Prostate gland (tissue), 2 donors: ENCODE measurements around the gene GRK4. TPM values are rescaled to one million over a fixed set of nuclear protein-coding genes. Genes with fewer than 3 reads are reported as not detected.
A peak's percentile ranks its signal among the peaks of the same experiment; 100 is the strongest.

Experiments
- DNase-seq: peaks from one replicate; pipeline ENCODE4 v3.0.0-alpha.2; 2019; ENCODE audit warnings: low spot score
- H3K27ac ChIP-seq, 2 donors: fragments of 200-600 bp; sonication (generic); 2 replicates each; pipeline ENCODE4 v1.5.1; 2017 to 2019
- H3K27me3 ChIP-seq: fragments of 200-600 bp; sonication (generic); replicated peaks from 2 replicates; pipeline ENCODE4 v1.5.1; 2019; ENCODE audit not compliant: insufficient read depth
- H3K36me3 ChIP-seq, 2 donors: fragments of 200-600 bp; sonication (generic); 1 replicate in 1 of 2; 2 replicates in 1 of 2; pipeline versions ENCODE4 v1.5.1 to v1.8.1; 2017 to 2019
- H3K4me1 ChIP-seq: fragments of 200-600 bp; sonication (generic); replicated peaks from 2 replicates; pipeline ENCODE4 v1.5.1; 2019
- H3K4me3 ChIP-seq, 2 donors: fragments of 200-600 bp; sonication (generic); 2 replicates each; pipeline ENCODE4 v1.5.1; 2017 to 2019
- H3K9me3 ChIP-seq: fragments of 200-600 bp; sonication (generic); 2 replicates; pipeline ENCODE4 v1.5.1; 2017
- POLR2A ChIP-seq: fragments of 450-650 bp; IDR thresholded peaks from one replicate; pipeline ENCODE4 v1.6.1; 2016; ENCODE audit warnings: antibody characterized with exemption, mild to moderate bottlenecking
- POLR2AphosphoS5 ChIP-seq: sonication (generic); formaldehyde crosslinking; IDR thresholded peaks from one replicate; pipeline ENCODE4 v1.6.1; 2017; ENCODE audit warnings: antibody characterized with exemption
- WGBS: methylation state at CpG from one replicate; pipeline ENCODE4 v1.1.5; 2018; 5-methylcytosine and 5-hydroxymethylcytosine counted together
- intact Hi-C: fragments of 100-400 bp; cut with DNase I; formaldehyde crosslinking; loops from one replicate; pipeline ENCODE4 v1.14.2; 2022
- total RNA-seq, 2 donors: library from RNA; depleted of rRNA; stranded (reverse); fragments of >200 nt; gene quantifications; one replicate each; pipeline ENCODE4 v1.1.0, GENCODE V29; 2016
- TF ChIP-seq, protein P1 (sequence below), 4 experiments: fragments of 200-600 bp in 2 of 4; fragments of 450-650 bp in 2 of 4; sonication (generic) in 2 of 4; IDR thresholded peaks; 1 replicate in 3 of 4; 2 replicates in 1 of 4; pipeline ENCODE4 v1.5.1; 2016 to 2019; ENCODE audit warnings: antibody characterized with exemption in 4 of 4, mild to moderate bottlenecking in 2 of 4, moderate library complexity in 2 of 4

Gene GRK4
- total RNA-seq, 2 donors from 2014 or later = 3.4 to 18.9 TPM

DNA sequence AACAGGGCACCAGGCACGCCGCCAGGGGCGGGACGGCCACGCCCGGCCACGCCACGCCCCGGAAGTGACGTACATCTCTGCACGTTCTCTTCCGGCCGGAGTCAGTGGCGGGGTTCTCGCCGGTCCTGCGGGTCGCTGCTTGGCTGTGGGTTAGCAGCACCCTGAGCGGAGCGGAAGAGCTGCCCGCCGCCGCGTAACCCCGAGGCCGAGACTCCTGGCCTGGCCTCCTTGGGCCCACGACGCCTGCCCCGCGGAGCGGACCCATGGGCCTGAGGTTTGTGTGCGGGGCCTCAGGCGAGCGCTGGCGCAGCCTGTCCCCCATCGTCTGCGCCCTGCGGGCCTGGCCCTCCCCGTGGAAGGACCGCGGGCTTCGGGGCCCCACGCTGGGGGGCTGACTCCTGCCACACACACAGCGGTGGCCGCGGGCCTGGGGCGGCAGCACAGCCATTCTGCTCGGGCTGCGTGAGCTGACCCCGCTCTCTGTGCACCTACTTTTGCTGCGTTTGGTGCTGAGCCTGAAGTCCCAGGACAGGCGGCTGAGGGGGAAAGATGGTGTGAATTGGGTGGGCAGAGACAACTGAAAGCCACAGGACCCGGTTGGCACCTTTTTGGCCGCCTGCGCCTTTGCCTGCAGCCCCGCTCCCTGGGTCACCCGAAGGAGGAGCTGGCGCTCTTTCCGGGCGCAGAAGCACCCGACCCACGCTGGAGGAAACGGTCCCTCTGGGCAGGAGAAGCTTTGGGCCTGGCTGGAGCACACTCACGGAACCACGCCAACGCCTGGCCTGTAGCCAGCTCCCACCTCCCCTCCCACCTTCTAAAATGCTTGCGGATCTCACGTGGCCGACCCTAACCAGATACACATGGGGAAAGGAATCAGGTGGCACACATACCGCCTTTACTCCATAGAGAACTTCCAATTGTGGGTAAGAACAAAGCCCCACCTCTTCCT lies 28.3 kb upstream of the GRK4 start:
- Histone ChIP-seq H3K27ac (peak overlapping the region; percentile 90 to 91), H3K4me3 (peak overlapping the region; percentile 95 to 99), H3K4me1 (peaks cover 28% of the 10 kb centered on the region), H3K27me3 (no peaks in the 10 kb centered on the region), H3K36me3 (peaks cover 0 to 12% of the 10 kb centered on the region in 2 donors), H3K9me3 (no peaks in the 10 kb centered on the region)
- TF ChIP-seq POLR2AphosphoS5 (peak; percentile 92), POLR2A (peak; percentile 99)
- TF ChIP-seq, protein P1, sequence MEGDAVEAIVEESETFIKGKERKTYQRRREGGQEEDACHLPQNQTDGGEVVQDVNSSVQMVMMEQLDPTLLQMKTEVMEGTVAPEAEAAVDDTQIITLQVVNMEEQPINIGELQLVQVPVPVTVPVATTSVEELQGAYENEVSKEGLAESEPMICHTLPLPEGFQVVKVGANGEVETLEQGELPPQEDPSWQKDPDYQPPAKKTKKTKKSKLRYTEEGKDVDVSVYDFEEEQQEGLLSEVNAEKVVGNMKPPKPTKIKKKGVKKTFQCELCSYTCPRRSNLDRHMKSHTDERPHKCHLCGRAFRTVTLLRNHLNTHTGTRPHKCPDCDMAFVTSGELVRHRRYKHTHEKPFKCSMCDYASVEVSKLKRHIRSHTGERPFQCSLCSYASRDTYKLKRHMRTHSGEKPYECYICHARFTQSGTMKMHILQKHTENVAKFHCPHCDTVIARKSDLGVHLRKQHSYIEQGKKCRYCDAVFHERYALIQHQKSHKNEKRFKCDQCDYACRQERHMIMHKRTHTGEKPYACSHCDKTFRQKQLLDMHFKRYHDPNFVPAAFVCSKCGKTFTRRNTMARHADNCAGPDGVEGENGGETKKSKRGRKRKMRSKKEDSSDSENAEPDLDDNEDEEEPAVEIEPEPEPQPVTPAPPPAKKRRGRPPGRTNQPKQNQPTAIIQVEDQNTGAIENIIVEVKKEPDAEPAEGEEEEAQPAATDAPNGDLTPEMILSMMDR (IDR thresholded peaks at IDR 0.05) = peak in 2 of 4 experiments; percentile 35 to 61
- under 1% methylated on average over 41 of the region's 70 CpGs for WGBS
- intact Hi-C loops = loop anchor here (5.0 to 10.0 kb wide), 3 partner anchors 93 to 670 kb away; partner anchors contain the start of genes ADD1 and MXD4
- DNase-seq = peak; percentile 94

DNA sequence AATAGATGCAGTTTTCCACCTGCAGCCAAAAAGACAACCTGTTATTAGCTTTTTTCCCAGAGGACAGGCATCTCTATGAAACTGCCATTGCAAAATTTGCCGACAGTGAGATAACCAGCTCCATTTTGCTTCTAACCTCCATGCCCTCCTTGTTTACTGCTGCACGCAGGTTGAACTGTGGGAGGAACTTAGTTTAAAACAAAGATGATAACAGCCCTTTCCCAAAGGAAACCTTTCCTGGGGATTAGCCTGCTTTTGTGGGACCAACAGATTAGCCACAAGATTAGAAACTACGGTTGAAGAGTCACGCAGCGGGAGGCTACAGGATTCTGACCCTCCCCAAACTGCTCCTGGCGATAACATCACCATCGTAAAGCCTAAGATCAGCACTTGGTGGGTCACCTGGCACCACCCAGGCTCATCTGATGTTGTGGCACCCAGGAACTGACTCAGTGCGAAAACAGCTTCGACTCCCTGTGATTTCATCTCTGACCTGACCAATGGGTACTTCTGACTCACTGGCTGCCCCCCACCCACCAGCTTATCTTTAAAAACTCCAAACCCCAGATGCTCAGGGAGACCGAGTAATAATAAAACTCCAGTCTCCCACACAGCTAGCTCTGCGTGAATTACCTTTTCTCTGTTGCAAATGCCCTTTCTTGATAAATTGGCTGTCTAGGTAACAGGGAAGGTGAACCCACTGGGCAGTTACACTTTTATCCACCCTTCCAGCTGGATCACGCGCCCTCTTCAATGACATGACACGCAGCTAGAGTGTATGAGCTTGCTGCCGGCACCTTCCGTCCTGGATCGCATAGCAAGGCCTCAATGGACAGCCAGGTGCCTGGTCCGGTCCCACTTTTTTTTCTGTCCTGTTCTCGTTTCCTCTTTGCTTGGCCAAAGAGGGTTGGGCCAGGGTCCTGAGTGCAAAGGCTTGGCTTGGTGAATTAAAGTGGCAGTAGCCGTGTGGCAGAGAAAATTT lies 27.3 kb upstream of the GRK4 start:
- peaks cover 3 to 12% of the 10 kb centered on the region in 2 donors for H3K36me3 ChIP-seq
- DNase-seq = no peak
- H3K9me3 ChIP-seq = no peaks in the 10 kb centered on the region
- H3K27me3 ChIP-seq = no peaks in the 10 kb centered on the region
- TF ChIP-seq POLR2A = no peak
- TF ChIP-seq POLR2AphosphoS5 = no peak
- TF ChIP-seq, protein P1 (IDR thresholded peaks at IDR 0.05) = no peak
- H3K27ac ChIP-seq = peak overlapping the region; percentile 90 to 91
- H3K4me1 ChIP-seq = peaks cover 19% of the 10 kb centered on the region
- intact Hi-C loops = loop anchor here (10.0 kb wide), 1 partner anchor 671 kb away; the partner anchor contains the start of gene MXD4
- H3K4me3 ChIP-seq = peak overlapping the region in 1 of 2 donors; percentile 99
- WGBS = 73% methylated on average over 20 of the region's 20 CpGs

DNA sequence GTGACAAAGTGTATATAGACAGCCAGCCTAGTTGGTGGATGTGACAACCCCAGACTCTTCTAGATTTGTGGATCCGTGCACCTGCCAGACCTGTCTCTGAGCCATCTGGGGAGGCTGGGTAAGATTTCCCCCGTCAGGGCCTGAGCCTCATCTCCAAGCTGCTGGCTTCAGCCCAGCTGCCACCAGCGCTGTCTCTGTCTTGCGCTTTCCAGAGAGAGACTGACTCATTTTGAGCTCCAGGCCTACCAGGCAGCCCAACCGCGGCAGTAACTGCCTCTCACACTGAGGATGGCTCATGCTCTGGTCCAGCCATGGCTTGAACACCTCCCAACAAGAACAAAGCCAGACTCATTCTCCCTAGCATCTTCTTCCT lies 26.6 kb upstream of the GRK4 start:
- H3K4me1 ChIP-seq = peaks cover 16% of the 10 kb centered on the region
- H3K27me3 ChIP-seq = no peaks in the 10 kb centered on the region
- intact Hi-C loops = loop anchor here (10.0 kb wide), 1 partner anchor 672 kb away; the partner anchor contains the start of gene MXD4
- H3K4me3 ChIP-seq = no peak overlapping the region
- TF ChIP-seq, protein P1 (IDR thresholded peaks at IDR 0.05) = no peak
- no peak for TF ChIP-seq POLR2A
- no peak for TF ChIP-seq POLR2AphosphoS5
- no peak for DNase-seq
- H3K36me3 ChIP-seq = peaks cover 3 to 14% of the 10 kb centered on the region in 2 donors
- peak overlapping the region; percentile 58 to 66 for H3K27ac ChIP-seq
- H3K9me3 ChIP-seq = no peaks in the 10 kb centered on the region
- WGBS = 33% methylated on average over 6 of the region's 6 CpGs

DNA sequence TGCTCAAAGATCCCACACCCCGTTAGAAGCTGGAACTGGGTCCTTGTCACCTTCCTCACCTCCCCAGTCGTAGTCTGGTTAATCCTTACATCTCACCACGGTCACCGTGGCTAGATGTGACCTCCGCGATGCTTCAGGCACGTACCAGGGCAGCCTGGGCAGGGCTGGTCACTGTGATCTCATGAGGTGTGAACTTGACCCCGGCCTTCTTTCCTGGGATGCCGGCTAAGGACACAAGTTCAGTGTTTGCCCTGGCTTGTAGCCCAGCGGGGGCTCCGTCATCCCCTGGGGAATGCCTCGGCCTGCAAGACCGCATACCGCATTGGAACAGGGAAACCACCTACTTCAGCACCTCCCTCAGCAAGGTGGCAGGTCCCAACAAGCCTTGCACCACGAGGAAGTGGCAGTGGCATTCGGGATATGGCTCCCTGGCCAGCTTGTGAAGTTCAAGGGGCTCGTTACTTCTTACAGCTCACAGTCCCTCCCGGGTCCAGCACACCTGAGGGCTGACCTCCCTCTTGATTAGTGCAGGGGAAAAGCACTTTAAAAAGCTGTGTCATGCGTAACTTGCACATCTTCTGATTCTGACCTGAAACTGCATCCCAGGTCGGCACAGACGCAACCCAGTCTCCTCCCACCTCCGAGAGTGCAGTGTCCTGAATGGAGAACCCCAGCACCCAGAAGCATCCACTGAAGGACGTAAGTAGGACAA lies 26.1 kb upstream of the GRK4 start:
- peaks cover 16% of the 10 kb centered on the region for H3K4me1 ChIP-seq
- DNase-seq = peak; percentile 87
- no peak overlapping the region for H3K4me3 ChIP-seq
- peaks cover 3 to 19% of the 10 kb centered on the region in 2 donors for H3K36me3 ChIP-seq
- 48% methylated on average over 23 of the region's 23 CpGs for WGBS
- no peaks in the 10 kb centered on the region for H3K27me3 ChIP-seq
- intact Hi-C loops = loop anchor here (10.0 kb wide), 1 partner anchor 673 kb away; the partner anchor contains the start of gene MXD4
- H3K27ac ChIP-seq = peak overlapping the region; percentile 58 to 66
- TF ChIP-seq POLR2AphosphoS5 = peak; percentile 86
- TF ChIP-seq, protein P1 (IDR thresholded peaks at IDR 0.05) = no peak
- TF ChIP-seq POLR2A = peak; percentile 17
- H3K9me3 ChIP-seq = no peaks in the 10 kb centered on the region
